22Rv1 (cell line): ENCODE measurements around the gene FGR.

Experiments
- ZFX ChIP-seq: fragments of 450-650 bp; IDR thresholded peaks from 2 replicates; pipeline ENCODE4 v1.6.1; 2017; ENCODE audit warnings: antibody characterized with exemption, borderline replicate concordance
- TF ChIP-seq, protein P1 (sequence below): fragments of 450-650 bp; IDR thresholded peaks from 2 replicates; pipeline ENCODE4 v1.5.1; 2017; ENCODE audit warnings: mild to moderate bottlenecking

DNA sequence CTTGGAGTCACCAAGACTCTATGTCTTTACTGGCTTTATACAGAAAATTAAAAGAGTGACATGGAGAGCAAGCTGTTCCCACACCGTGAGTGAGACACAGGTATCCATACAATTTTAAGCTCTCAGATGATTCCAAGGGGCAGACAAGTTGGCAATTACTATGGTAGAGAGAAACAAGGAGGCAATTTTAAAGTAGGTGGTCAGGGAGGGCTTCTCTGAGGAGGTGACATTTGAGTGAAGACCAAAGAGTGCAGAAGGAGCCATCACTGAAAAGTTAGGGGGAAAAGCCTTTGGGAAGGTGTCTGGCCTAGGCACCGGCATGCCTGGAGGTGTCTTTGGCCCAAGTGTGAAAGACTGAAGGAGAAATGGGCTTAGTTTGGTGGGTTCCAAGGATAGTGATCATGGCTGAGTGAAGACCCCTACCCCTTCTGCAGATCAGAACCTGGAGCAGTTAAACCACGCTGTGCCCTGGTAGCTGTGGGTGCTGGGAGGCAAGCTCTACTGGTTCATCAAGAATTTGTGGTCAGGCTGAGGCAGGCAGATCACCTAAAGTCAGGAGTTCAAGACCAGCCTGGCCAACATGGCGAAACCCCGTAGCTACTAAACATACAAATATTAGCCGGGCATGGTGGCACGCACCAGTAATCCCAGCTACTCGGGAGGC is 26.6 kb upstream of the FGR start:
- TF ChIP-seq, protein P1, sequence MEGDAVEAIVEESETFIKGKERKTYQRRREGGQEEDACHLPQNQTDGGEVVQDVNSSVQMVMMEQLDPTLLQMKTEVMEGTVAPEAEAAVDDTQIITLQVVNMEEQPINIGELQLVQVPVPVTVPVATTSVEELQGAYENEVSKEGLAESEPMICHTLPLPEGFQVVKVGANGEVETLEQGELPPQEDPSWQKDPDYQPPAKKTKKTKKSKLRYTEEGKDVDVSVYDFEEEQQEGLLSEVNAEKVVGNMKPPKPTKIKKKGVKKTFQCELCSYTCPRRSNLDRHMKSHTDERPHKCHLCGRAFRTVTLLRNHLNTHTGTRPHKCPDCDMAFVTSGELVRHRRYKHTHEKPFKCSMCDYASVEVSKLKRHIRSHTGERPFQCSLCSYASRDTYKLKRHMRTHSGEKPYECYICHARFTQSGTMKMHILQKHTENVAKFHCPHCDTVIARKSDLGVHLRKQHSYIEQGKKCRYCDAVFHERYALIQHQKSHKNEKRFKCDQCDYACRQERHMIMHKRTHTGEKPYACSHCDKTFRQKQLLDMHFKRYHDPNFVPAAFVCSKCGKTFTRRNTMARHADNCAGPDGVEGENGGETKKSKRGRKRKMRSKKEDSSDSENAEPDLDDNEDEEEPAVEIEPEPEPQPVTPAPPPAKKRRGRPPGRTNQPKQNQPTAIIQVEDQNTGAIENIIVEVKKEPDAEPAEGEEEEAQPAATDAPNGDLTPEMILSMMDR: no peak
- TF ChIP-seq ZFX: no peak
